Measurements from ENCODE around the gene GIT2. TPM values are rescaled to one million over a fixed set of nuclear protein-coding genes. Genes with fewer than 3 reads are reported as not detected.
A peak's percentile ranks its signal among the peaks of the same experiment; 100 is the strongest.

The GIT2 gene
- total and polyA plus RNA-seq, 10 of the 15 experiments (the other 5 are each of a cell fraction or from before 2014, with no cell fraction given) = 9.1 to 49.9 (median 43.9) TPM

DNA sequence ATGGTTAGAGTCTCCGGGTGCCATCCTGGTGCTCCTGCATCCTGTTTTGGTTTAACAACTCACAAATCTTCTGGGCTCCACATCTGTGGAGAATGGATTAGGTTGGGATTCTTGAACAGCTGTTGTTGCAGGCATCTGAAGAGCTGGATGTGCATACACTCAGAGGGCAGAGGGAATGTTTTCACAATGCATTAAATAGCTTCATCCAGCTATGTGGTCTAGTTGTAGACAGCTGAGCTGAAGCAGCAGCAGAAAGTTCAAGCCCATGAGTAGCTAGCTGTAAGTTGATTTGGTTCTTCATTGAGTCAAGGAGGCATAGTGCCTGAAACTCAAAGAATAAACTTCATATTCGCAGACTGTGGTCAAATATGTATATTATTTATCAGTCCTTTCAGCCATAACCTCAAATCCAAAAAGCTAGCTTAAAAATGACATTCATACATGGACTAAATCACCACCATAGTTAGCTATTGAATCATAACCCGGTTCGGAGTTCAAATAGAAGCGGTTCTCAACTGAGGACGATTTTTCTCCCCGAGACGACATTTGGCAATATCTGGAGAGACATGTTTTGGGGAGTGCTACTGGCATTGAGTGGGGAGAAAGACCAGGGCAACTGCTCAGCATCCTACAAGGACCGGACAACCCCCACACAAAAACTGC lies 2.2 kb upstream of the GIT2 start:
- Histone ChIP-seq H3K79me2 (ENCODE audit: control insufficient read depth, insufficient read depth, low read length) (peaks cover 68% of the 10 kb centered on the region), H3K36me3 (ENCODE audit: control insufficient read depth in 2 of 2, insufficient read depth in 2 of 2, low read length in 1 of 2) (peaks cover 0 to 5% of the 10 kb centered on the region in 2 experiments; a peak in 1 of 4 replicates), H3K9ac (ENCODE audit: control insufficient read depth, insufficient read depth, low read length) (peak overlapping the region; percentile 95), H4K20me1 (ENCODE audit: control insufficient read depth, insufficient read depth) (no peaks in the 10 kb centered on the region), H3K4me1 (ENCODE audit: control insufficient read depth, insufficient read depth, low read length) (peaks cover 18% of the 10 kb centered on the region), H3K27me3 (replicated peaks in 1 of 2; ENCODE audit: control insufficient read depth in 2 of 2, insufficient read depth in 2 of 2, low read length in 1 of 2) (no peaks in the 10 kb centered on the region), H3K4me2 (ENCODE audit: control insufficient read depth, insufficient read depth) (peak overlapping the region; percentile 46), H3K4me3 (peak overlapping the region; percentile 92), H2AFZ (ENCODE audit: control insufficient read depth, low read depth, low read length) (peak overlapping the region; percentile 99), H3K27ac (ENCODE audit: control insufficient read depth, insufficient read depth) (peak overlapping the region; percentile 99), H3K9me3 (replicated peaks; ENCODE audit: control insufficient read depth, insufficient read depth, low read length) (no peaks in the 10 kb centered on the region)
- POLR2A ChIA-PET = interaction anchor here (0.9 to 4.6 kb wide), 6 partner anchors 10 to 116 kb away, joined by 3 to 40 read pairs (median 4); no protein-coding TSS in a partner anchor
- intact Hi-C loops (cut with micrococcal nuclease; ENCODE audit: unreplicated experiment) = no loop called here
- FAIRE-seq (no peak), ATAC-seq (no peak), DNase-seq (ENCODE audit: low read depth, low spot score) (no peak)
- BruUV-seq (replicated peaks) = no TSS peak
- RAD21 ChIA-PET (ENCODE audit: unreplicated experiment) = interaction anchor here (1.0 to 3.8 kb wide), 2 partner anchors 13 to 25 kb away, joined by 4 to 31 read pairs; no protein-coding TSS in a partner anchor
- SMC1A ChIA-PET (ENCODE audit: uncharacterized antibody, unreplicated experiment) = interaction anchor here (0.5 to 3.7 kb wide), 11 partner anchors 11 to 512 kb away, joined by 3 to 32 read pairs (median 4); no protein-coding TSS in a partner anchor
- CTCF ChIA-PET = interaction anchor here (0.9 to 1.6 kb wide), 2 partner anchors 13 to 46 kb away, joined by 4 to 8 read pairs; no protein-coding TSS in a partner anchor
- WGBS (ENCODE audit: insufficient coverage, insufficient replicate concordance, low lambda C conversion rate, missing lambda C conversion rate) = 4% methylated on average over 9 of the region's 9 CpGs
- in situ Hi-C loops (cut with MboI) = no loop called here
- TF ChIP-seq HDAC2 (IDR thresholded peaks at IDR 0.05) (0 out of 2 replicates have a peak, but pooled peaks have one; percentile 30), NKRF (conservative IDR thresholded peaks at IDR 0.05) (no peak)

DNA sequence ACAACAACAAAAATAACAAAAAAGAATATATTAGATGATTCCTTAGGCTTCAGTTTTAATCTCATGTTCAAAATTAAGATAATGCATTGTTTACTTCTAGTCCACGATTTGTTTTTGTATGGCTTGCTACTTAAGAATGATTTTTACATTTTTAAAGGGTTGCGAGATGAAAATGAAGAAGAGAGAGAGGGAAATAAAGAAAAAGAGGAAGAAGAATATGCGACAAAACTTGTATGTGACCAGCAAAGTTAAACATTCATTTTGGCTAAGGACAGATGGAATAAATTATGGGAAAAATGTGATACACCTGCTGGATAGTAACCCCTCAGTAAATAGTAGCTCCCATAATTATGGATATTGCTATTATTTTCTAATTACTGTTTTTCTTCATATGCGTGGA lies 1.2 kb upstream of the GIT2 start:
- H3K36me3 ChIP-seq (ENCODE audit: control insufficient read depth in 2 of 2, insufficient read depth in 2 of 2, low read length in 1 of 2) = peaks cover 0 to 2% of the 10 kb centered on the region in 2 experiments; a peak in 1 of 4 replicates

More for the DNA sequence above, 1.2 kb upstream of the GIT2 start:
- no TSS peak for BruUV-seq (replicated peaks)
- in situ Hi-C loops (cut with MboI) = no loop called here
- Histone ChIP-seq H3K79me2 (ENCODE audit: control insufficient read depth, insufficient read depth, low read length) (peaks cover 68% of the 10 kb centered on the region), H3K4me3 (no peak overlapping the region), H3K9ac (ENCODE audit: control insufficient read depth, insufficient read depth, low read length) (no peak overlapping the region), H3K4me2 (ENCODE audit: control insufficient read depth, insufficient read depth) (no peak overlapping the region), H3K9me3 (replicated peaks; ENCODE audit: control insufficient read depth, insufficient read depth, low read length) (no peaks in the 10 kb centered on the region), H2AFZ (ENCODE audit: control insufficient read depth, low read depth, low read length) (no peak overlapping the region), H3K27ac (ENCODE audit: control insufficient read depth, insufficient read depth) (no peak overlapping the region), H3K4me1 (ENCODE audit: control insufficient read depth, insufficient read depth, low read length) (peaks cover 11% of the 10 kb centered on the region; the same call in 1 of the 2 replicates), H3K27me3 (replicated peaks in 1 of 2; ENCODE audit: control insufficient read depth in 2 of 2, insufficient read depth in 2 of 2, low read length in 1 of 2) (no peaks in the 10 kb centered on the region), H4K20me1 (ENCODE audit: control insufficient read depth, insufficient read depth) (no peaks in the 10 kb centered on the region)
- ChIA-PET POLR2A (interaction anchor here (1.1 to 4.6 kb wide), 2 partner anchors 14 to 21 kb away, joined by 4 to 40 read pairs; no protein-coding TSS in a partner anchor), SMC1A (ENCODE audit: uncharacterized antibody, unreplicated experiment) (interaction anchor here (1.1 to 3.7 kb wide), 5 partner anchors 10 to 26 kb away, joined by 3 to 32 read pairs (median 4); no protein-coding TSS in a partner anchor), CTCF (no interaction called here), RAD21 (ENCODE audit: unreplicated experiment) (interaction anchor here (3.8 kb wide), 1 partner anchor 14 kb away, joined by 31 read pairs; no protein-coding TSS in a partner anchor)
- DNase-seq (ENCODE audit: low read depth, low spot score) (no peak), FAIRE-seq (no peak), ATAC-seq (no peak)
- WGBS (ENCODE audit: insufficient coverage, insufficient replicate concordance, low lambda C conversion rate, missing lambda C conversion rate) = 61% methylated on average over 4 of the region's 4 CpGs
- no peak for TF ChIP-seq NFYA (IDR thresholded peaks at IDR 0.05; ENCODE audit: borderline replicate concordance, low read depth, low read length)
- no peak for TF ChIP-seq STAT1 (conservative IDR thresholded peaks at IDR 0.05)
- TF ChIP-seq ATF3 (IDR thresholded peaks at IDR 0.05; ENCODE audit: borderline replicate concordance, extremely low read depth, low read depth, low read length) = no peak
- TF ChIP-seq RUNX3 (IDR thresholded peaks at IDR 0.05; ENCODE audit: low read length) = no peak
- intact Hi-C loops (cut with micrococcal nuclease; ENCODE audit: unreplicated experiment) = loop anchor here (2.0 kb wide), 1 partner anchor 51 kb away; the partner anchor contains the start of gene C12orf76
